Duodenal mucosa (tissue), 2 donors: Measurements from ENCODE around the gene DUSP3.

Experiments
- H3K27ac ChIP-seq: one replicate; pipeline ENCODE4 v1.7.0; 2013; ENCODE audit warnings: low read depth, low read length
- H3K27me3 ChIP-seq, 2 donors: one replicate each; pipeline ENCODE4 v1.7.0; 2013; ENCODE audit warnings: low read length in 2 of 2, control low read depth in 1 of 2; ENCODE audit not compliant: insufficient read depth in 2 of 2, control insufficient read depth in 1 of 2
- H3K36me3 ChIP-seq, 2 donors: one replicate each; pipeline ENCODE4 v1.7.0; 2013; ENCODE audit warnings: low read length in 2 of 2, control low read depth in 1 of 2; ENCODE audit not compliant: insufficient read depth in 2 of 2, control insufficient read depth in 1 of 2
- H3K4me1 ChIP-seq, 2 donors: one replicate each; pipeline ENCODE4 v1.7.0; 2013; ENCODE audit warnings: low read length in 2 of 2, control low read depth in 1 of 2; ENCODE audit not compliant: insufficient read depth in 2 of 2, control insufficient read depth in 1 of 2
- H3K4me3 ChIP-seq, 2 donors: one replicate each; pipeline ENCODE4 v1.7.0; 2013; ENCODE audit warnings: low read length in 2 of 2, low read depth in 1 of 2
- H3K9ac ChIP-seq, 2 donors: one replicate each; pipeline ENCODE4 v1.7.0; 2013; ENCODE audit warnings: low read length in 2 of 2, low read depth in 1 of 2
- H3K9me3 ChIP-seq, 2 donors: one replicate each; pipeline ENCODE4 v1.7.0; 2013; ENCODE audit warnings: low read length in 2 of 2, control low read depth in 1 of 2; ENCODE audit not compliant: control insufficient read depth in 1 of 2

DUSP3 gene

GRCh38 chr17:43758086-43758485 lies 20.7 kb downstream of the DUSP3 start:
- Histone ChIP-seq H3K9ac (no peak overlapping the region), H3K27ac (no peak overlapping the region), H3K4me1 (peaks cover 0 to 4% of the 10 kb centered on the region in 2 donors), H3K36me3 (no peaks in the 10 kb centered on the region), H3K27me3 (peaks cover 26 to 31% of the 10 kb centered on the region in 2 donors), H3K9me3 (no peaks in the 10 kb centered on the region), H3K4me3 (no peak overlapping the region)

DNA sequence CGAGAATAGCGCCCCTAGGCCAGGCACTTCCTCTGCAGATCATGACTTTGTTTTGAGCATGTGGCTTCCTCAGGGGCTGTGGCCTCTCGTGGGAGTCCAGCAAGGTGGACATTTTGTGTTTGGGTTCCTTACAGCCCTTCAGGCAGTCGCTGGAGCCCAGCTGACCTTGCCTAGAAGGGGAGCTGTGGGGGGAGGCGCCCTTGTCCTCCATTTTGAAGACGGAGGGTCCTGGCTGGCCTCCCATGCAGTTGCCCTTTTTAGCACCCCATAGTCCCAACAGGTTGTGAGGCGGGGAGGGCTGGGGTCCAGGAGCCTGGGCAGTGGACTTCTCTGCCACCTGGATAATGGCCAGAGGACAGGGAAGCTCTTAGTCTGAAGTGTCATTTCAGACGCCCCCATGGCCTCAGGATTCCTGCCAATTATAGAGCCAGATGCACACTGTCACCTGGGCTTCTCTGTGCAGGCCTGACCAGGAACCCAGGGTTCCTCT lies 21.6 kb downstream of the DUSP3 start:
- peaks cover 26 to 31% of the 10 kb centered on the region in 2 donors for H3K27me3 ChIP-seq

DNA sequence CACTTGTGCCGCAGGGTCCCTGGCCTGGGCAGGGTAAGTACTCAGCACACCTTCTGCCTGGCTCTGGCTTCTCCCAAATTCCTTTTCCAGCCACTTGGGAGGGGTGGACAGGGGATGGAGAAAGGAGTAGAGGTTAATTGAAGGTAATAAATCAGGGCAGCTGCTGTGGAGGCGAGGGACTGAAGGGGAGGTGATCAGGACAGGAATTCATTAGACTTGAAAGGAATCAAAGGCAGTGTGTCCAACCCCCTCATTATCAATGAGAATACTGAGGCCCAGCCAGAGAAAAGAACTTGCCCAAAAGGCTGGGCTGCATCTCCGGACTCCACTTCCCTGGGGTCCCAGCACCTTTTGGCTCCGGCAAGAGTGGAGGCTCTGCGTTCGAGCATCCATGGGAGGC lies 22.6 kb downstream of the DUSP3 start:
- Histone ChIP-seq H3K27ac (no peak overlapping the region), H3K9me3 (no peaks in the 10 kb centered on the region), H3K9ac (no peak overlapping the region), H3K27me3 (peaks cover 26 to 36% of the 10 kb centered on the region in 2 donors), H3K4me3 (no peak overlapping the region), H3K36me3 (no peaks in the 10 kb centered on the region), H3K4me1 (peaks cover 0 to 4% of the 10 kb centered on the region in 2 donors)

More for the DNA sequence above, 21.6 kb downstream of the DUSP3 start:
- no peaks in the 10 kb centered on the region for H3K36me3 ChIP-seq
- no peak overlapping the region for H3K27ac ChIP-seq
- no peak overlapping the region for H3K9ac ChIP-seq
- no peaks in the 10 kb centered on the region for H3K9me3 ChIP-seq
- no peak overlapping the region for H3K4me3 ChIP-seq
- peaks cover 0 to 4% of the 10 kb centered on the region in 2 donors for H3K4me1 ChIP-seq

DNA sequence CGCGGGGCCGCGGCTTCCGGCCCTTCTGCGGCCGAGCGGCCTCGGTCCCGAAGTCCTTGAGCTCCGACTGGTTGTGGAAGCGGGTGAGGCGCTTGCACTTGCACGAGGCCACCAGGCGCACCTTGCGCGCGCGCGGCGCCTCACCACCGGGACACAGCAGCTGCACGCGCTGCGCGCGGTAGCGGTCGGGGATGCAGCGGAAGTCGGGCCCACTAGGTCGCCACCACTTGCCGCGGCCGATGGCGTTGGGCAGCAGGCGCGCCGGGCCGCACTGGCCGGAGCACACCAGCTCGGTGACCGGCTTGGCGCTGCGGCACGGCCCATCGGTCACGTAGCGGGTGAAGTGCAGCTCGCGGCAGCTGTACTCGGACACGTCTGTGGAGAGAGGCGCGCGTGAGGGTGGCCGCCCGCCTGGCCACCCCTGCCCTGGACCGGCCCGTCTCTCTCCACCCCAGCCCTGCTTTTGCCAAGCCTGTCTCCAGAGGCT lies 23.3 kb downstream of the DUSP3 start:
- H3K27me3 ChIP-seq: peaks cover 26 to 36% of the 10 kb centered on the region in 2 donors
- no peak overlapping the region for H3K4me3 ChIP-seq
- no peak overlapping the region for H3K27ac ChIP-seq
- no peaks in the 10 kb centered on the region for H3K9me3 ChIP-seq
- H3K4me1 ChIP-seq: no peaks in the 10 kb centered on the region
- no peak overlapping the region for H3K9ac ChIP-seq
- no peaks in the 10 kb centered on the region for H3K36me3 ChIP-seq

DNA sequence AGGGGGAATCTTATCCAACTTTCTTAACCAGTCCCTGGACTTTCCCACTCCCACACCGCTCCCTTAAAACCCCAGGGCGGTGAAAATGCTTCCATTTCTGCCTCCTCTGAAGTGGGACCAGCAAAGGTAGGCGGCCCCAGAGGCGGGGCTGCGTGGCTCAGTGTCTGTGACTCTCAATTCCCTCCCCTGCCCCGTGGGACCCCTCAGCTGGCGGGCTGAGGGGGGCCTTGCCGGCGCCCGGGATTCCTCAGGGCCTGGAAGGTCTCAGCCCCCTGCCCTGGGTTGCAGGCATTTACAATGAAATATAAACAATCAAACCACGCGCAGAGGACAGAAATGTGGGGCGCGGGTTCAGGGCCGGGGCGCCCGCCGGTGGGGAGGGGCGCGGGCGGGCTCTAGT lies 23.8 kb downstream of the DUSP3 start:
- no peak overlapping the region for H3K9ac ChIP-seq
- no peak overlapping the region for H3K27ac ChIP-seq
- H3K9me3 ChIP-seq: no peaks in the 10 kb centered on the region
- peaks cover 26 to 36% of the 10 kb centered on the region in 2 donors for H3K27me3 ChIP-seq
- H3K4me3 ChIP-seq: no peak overlapping the region
- no peaks in the 10 kb centered on the region for H3K36me3 ChIP-seq
- no peaks in the 10 kb centered on the region for H3K4me1 ChIP-seq

GRCh38 chr17:43753493-43754129 lies 25.2 kb downstream of the DUSP3 start:
- H3K27me3 ChIP-seq: peaks cover 26 to 36% of the 10 kb centered on the region in 2 donors
- H3K4me3 ChIP-seq: no peak overlapping the region
- H3K27ac ChIP-seq: no peak overlapping the region

DNA sequence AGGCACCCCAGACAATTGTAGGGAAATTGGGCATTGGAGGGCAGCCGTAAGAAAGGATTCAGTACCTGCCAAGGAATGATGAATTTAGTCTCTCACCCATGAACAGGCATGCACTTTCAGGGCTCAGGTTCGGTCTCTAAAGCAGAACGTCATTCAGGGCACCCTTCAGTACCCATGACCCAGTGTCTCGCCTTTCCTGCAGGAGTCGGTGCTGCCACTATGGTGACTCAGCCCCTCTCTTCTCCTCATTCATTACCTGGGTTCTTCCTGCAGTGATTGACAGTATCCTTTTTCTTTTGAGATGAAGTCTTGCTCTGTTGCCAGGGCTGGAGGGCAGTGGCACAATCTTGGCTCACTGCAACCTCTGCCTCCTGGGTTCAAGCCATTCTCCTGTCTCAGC lies 28.6 kb downstream of the DUSP3 start:
- Histone ChIP-seq H3K4me3 (no peak overlapping the region), H3K27me3 (peaks cover 19 to 26% of the 10 kb centered on the region in 2 donors), H3K9me3 (no peaks in the 10 kb centered on the region), H3K9ac (no peak overlapping the region), H3K27ac (no peak overlapping the region), H3K4me1 (no peaks in the 10 kb centered on the region), H3K36me3 (no peaks in the 10 kb centered on the region)

More at GRCh38 chr17:43753493-43754129, 25.2 kb downstream of the DUSP3 start:
- Histone ChIP-seq H3K9ac (no peak overlapping the region), H3K4me1 (no peaks in the 10 kb centered on the region), H3K9me3 (no peaks in the 10 kb centered on the region), H3K36me3 (no peaks in the 10 kb centered on the region)

DNA sequence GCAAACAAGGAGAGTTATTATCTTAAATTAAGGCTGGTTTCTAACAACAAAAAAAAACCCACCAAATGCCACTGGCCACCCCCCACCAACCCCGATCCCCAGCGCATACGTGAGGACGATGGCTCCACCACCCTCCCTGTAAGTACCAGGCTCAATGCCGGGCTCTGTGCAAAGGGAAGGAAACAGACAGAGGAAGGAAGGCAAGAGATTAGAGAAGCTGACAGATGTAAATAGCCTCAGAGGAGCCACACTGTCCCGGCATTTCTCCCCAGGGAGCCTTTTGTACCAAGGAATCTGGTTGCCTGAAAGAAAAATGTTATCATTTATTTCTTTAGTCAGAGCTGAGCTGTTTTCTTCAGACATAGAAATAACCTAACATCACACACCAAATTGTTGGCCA lies 33.2 kb downstream of the DUSP3 start:
- H3K36me3 ChIP-seq: no peaks in the 10 kb centered on the region
- H3K4me1 ChIP-seq: no peaks in the 10 kb centered on the region
- no peak overlapping the region for H3K9ac ChIP-seq
- H3K27me3 ChIP-seq: peaks cover 7 to 20% of the 10 kb centered on the region in 2 donors
- H3K4me3 ChIP-seq: no peak overlapping the region
- no peak overlapping the region for H3K27ac ChIP-seq
- no peaks in the 10 kb centered on the region for H3K9me3 ChIP-seq

- H3K4me3 ChIP-seq: no peak overlapping the region
- H3K36me3 ChIP-seq: no peaks in the 10 kb centered on the region
- no peak overlapping the region for H3K27ac ChIP-seq
- no peaks in the 10 kb centered on the region for H3K9me3 ChIP-seq
- no peak overlapping the region for H3K9ac ChIP-seq
- H3K27me3 ChIP-seq: peaks cover 3 to 15% of the 10 kb centered on the region in 2 donors
- H3K4me1 ChIP-seq: no peaks in the 10 kb centered on the region
Measured at GRCh38 chr17:43741636-43742035, 37.1 kb downstream of the DUSP3 start.

DNA sequence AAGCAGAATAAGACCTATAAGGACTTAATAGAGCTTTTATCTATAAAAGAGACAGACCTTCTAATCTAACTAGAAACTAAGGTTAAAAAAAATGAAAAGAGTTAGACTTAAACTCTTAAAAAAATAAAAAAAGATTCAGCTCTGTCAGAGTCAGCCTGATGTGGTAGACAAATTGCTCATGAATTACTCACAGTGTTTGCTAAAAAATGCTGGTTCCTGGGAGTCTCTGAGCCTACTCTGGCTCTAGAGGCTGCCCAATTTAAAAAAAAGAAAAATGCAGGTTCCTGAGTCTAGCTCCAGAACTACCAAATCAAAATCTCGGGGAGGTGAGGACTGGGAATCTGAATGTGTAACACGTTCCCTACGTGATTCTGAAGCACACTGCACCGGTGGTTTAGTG lies 38.2 kb downstream of the DUSP3 start:
- Histone ChIP-seq H3K27me3 (peaks cover 3 to 6% of the 10 kb centered on the region in 2 donors), H3K4me3 (no peak overlapping the region), H3K9ac (no peak overlapping the region), H3K9me3 (no peaks in the 10 kb centered on the region), H3K27ac (no peak overlapping the region), H3K36me3 (no peaks in the 10 kb centered on the region), H3K4me1 (no peaks in the 10 kb centered on the region)
